ENCODE measurements around the gene TBL3. TPM values are rescaled to one million over a fixed set of nuclear protein-coding genes. Genes with fewer than 3 reads are reported as not detected.

TBL3 gene
- total and polyA plus RNA-seq, 2 of the 8 experiments (the other 6 are each of a cell fraction or from before 2014, with no cell fraction given) = 65.8 to 137 TPM

GRCh38 chr16:1938910-1939309, 32.9 kb upstream of the TBL3 start:
- peaks cover 0 to 8% (median 6%) of the 10 kb centered on the region in 4 experiments; a peak in 5 of 7 replicates for H3K4me1 ChIP-seq (replicated peaks in 1 of 4; ENCODE audit: control insufficient read depth in 3 of 4, insufficient read depth in 4 of 4, low read length in 3 of 4)
- H3K4me3 ChIP-seq (ENCODE audit: extremely low read depth in 1 of 4, insufficient read depth in 2 of 4, low read depth in 3 of 4, low read length in 4 of 4) = no peak overlapping the region
- H3K23ac ChIP-seq (ENCODE audit: insufficient read length) = no peak overlapping the region
- FAIRE-seq (no peak), DNase-seq (ENCODE audit: low read depth in 1 of 2, low spot score in 2 of 2) (no peak)
- no peak overlapping the region for H4K5ac ChIP-seq (ENCODE audit: insufficient read length, low read depth, low read length)
- no peaks in the 10 kb centered on the region for H3K79me2 ChIP-seq (ENCODE audit: control insufficient read depth in 1 of 2, insufficient read depth in 2 of 2, low read length in 2 of 2)
- H2BK20ac ChIP-seq (ENCODE audit: low read length) = no peak overlapping the region
- H3K79me1 ChIP-seq (ENCODE audit: low read depth, low read length) = no peaks in the 10 kb centered on the region
- H3K23me2 ChIP-seq (ENCODE audit: low read depth, low read length) = peaks cover 6% of the 10 kb centered on the region; the same call in 1 of the 2 replicates
- H2AFZ ChIP-seq (ENCODE audit: low read length) = no peak overlapping the region
- H4K20me1 ChIP-seq (replicated peaks in 1 of 2; ENCODE audit: control insufficient read depth in 1 of 2, insufficient read depth in 2 of 2, low read length in 2 of 2) = peaks cover 0 to 4% of the 10 kb centered on the region in 2 experiments
- H4K8ac ChIP-seq (ENCODE audit: extremely low read depth, insufficient read depth, low read length) = no peak overlapping the region
- H3K27me3 ChIP-seq (replicated peaks in 1 of 4; ENCODE audit: control insufficient read depth in 3 of 4, extremely low read depth in 1 of 4, insufficient read depth in 3 of 4, low read length in 3 of 4) = peaks cover 0 to 2% (median 0%) of the 10 kb centered on the region in 4 experiments; a peak in 1 of 7 replicates
- no peak overlapping the region for H2BK5ac ChIP-seq (ENCODE audit: low read depth, low read length)
- no peak overlapping the region for H2BK12ac ChIP-seq (ENCODE audit: low read depth, low read length)
- H2BK15ac ChIP-seq (ENCODE audit: low read length) = no peak overlapping the region
- H2BK120ac ChIP-seq (replicated peaks; ENCODE audit: low read depth, low read length) = no peak overlapping the region
- ChIA-PET CTCF (ENCODE audit: partially characterized antibody) (interaction anchor here (0.6 to 6.3 kb wide), 2 partner anchors 15 to 636 kb away, joined by 3 to 62 read pairs; partner anchors contain the start of gene RPL3L), POLR2A (ENCODE audit: partially characterized antibody) (interaction anchor here (11.7 kb wide), 1 partner anchor 21 kb away, joined by 336 read pairs; the partner anchor contains the start of genes NDUFB10, RNF151, RPL3L and RPS2)
- H3K4ac ChIP-seq (replicated peaks; ENCODE audit: insufficient read length, low read depth, low read length) = no peak overlapping the region
- no peak overlapping the region for H2AK5ac ChIP-seq (ENCODE audit: low read depth, low read length)
- no peak overlapping the region for H3K4me2 ChIP-seq (ENCODE audit: insufficient read depth in 1 of 2, low read depth in 2 of 2, low read length in 2 of 2)
- no peak overlapping the region for H4K91ac ChIP-seq (replicated peaks; ENCODE audit: insufficient read length, low read length)
- no peak overlapping the region for H3K9ac ChIP-seq (replicated peaks in 1 of 4; ENCODE audit: extremely low read depth in 1 of 4, low read depth in 3 of 4, low read length in 3 of 4)
- no peak overlapping the region for H3K56ac ChIP-seq (replicated peaks; ENCODE audit: insufficient read length, low read depth, low read length)
- WGBS, 2 experiments (ENCODE audit: extremely low coverage in 1 of 2, insufficient coverage in 1 of 2, insufficient read length in 1 of 2, insufficient replicate concordance in 2 of 2, low coverage in 1 of 2, low lambda C conversion rate in 2 of 2, missing lambda C conversion rate in 1 of 2) = 86% methylated on average over 17 of the region's 17 CpGs; no CpG with 5 or more reads in 1 of the 2 experiments
- peaks cover 4 to 12% (median 8%) of the 10 kb centered on the region in 4 experiments; a peak in 5 of 8 replicates for H3K36me3 ChIP-seq (ENCODE audit: control insufficient read depth in 2 of 4, insufficient read depth in 4 of 4, low read length in 3 of 4)
- no peaks in the 10 kb centered on the region for H3K9me3 ChIP-seq (ENCODE audit: insufficient read depth in 2 of 2, low read depth in 1 of 2, low read length in 1 of 2)
- H3K18ac ChIP-seq (ENCODE audit: extremely low read depth, low read length) = no peak overlapping the region
- no peak overlapping the region for H3K14ac ChIP-seq (ENCODE audit: insufficient read length)
- no peak overlapping the region for H3K27ac ChIP-seq (ENCODE audit: low read depth, low read length)
- TF ChIP-seq SAP30 (IDR thresholded peaks at IDR 0.05; ENCODE audit: insufficient read depth, insufficient replicate concordance, low read length) (no peak), CBX5 (IDR thresholded peaks at IDR 0.05; ENCODE audit: low read depth, low read length) (no peak), CHD1 (IDR thresholded peaks at IDR 0.05; ENCODE audit: low read depth, low read length) (no peak), CTCF (IDR thresholded peaks at IDR 0.05; ENCODE audit: control extremely low read depth in 1 of 3, insufficient read depth in 1 of 3, low read depth in 1 of 3, low read length in 3 of 3) (no peak), SRF (IDR thresholded peaks at IDR 0.05; ENCODE audit: low read depth, low read length) (no peak)

Data from H1 (cell line).